Mucosa of descending colon (tissue), 3 donors: Measurements from ENCODE around the gene PTF1A. TPM values are rescaled to one million over a fixed set of nuclear protein-coding genes. Genes with fewer than 3 reads are reported as not detected.

Experiments used
- ATAC-seq: fragments of 200-7000 bp; cut with Tn5 transposase; one replicate; pipeline ENCODE4 v1.9.1; 2020; ENCODE audit warnings: mild to moderate bottlenecking, moderate library complexity
- DNase-seq, 3 donors: peaks; one replicate each; pipeline ENCODE4 v3.0.0-alpha.2; 2020
- H3K36me3 ChIP-seq: fragments of 200-600 bp; one replicate; pipeline ENCODE4 v1.8.0; 2021; ENCODE audit warnings: low read depth, mild to moderate bottlenecking
- H3K4me1 ChIP-seq: fragments of 200-600 bp; one replicate; pipeline ENCODE4 v1.8.0; 2021; ENCODE audit warnings: low read depth, mild to moderate bottlenecking
- H3K4me3 ChIP-seq: fragments of 200-600 bp; one replicate; pipeline ENCODE4 v1.8.0; 2021; ENCODE audit warnings: mild to moderate bottlenecking
- H3K9me3 ChIP-seq: fragments of 200-600 bp; one replicate; pipeline ENCODE4 v1.8.0; 2021; ENCODE audit warnings: mild to moderate bottlenecking
- CTCF ChIP-seq: fragments of 200-600 bp; IDR thresholded peaks from one replicate; pipeline ENCODE4 v1.8.0; 2022; ENCODE audit warnings: antibody characterized with exemption, mild to moderate bottlenecking
- intact Hi-C, 2 donors: fragments of 100-400 bp; cut with DNase I in 1 of 2; cut with micrococcal nuclease in 1 of 2; formaldehyde crosslinking; loops; one replicate each; pipeline versions ENCODE4 v1.11.0 to v1.11.1; 2022; cut with DNase I, micrococcal nuclease
- total RNA-seq, 3 donors: library from RNA; stranded (reverse); fragmentation: NEBNext Ultra II Directional in 2 of 3; extraction: Animal tissue kit (Norgen Biotek cat#: 25700) in 2 of 3; gene quantifications; one replicate each; pipeline versions ENCODE4 v1.2.1 to v1.2.4, GENCODE V29; 2021 to 2023
- donor health status: DM: no; HTN: no; CAD: no; lungs with moderate emphysema.
- donor health status: DM: no; HTN: no; CAD: no.
- donor health status: DM: no; HTN: yes; CAD: no.

PTF1A gene
- total RNA-seq, 3 donors from 2014 or later = not detected

GRCh38 chr10:23202779-23203178 lies 10.7 kb downstream of the PTF1A start:
- DNase-seq (no peak), ATAC-seq (no peak)
- Histone ChIP-seq H3K9me3 (no peaks in the 10 kb centered on the region), H3K36me3 (no peaks in the 10 kb centered on the region), H3K4me3 (no peak overlapping the region), H3K4me1 (no peaks in the 10 kb centered on the region)
- no peak for TF ChIP-seq CTCF
- intact Hi-C loops = no loop called here

GRCh38 chr10:23203369-23204325 lies 11.5 kb downstream of the PTF1A start:
- ATAC-seq (no peak), DNase-seq (no peak)
- no peak for TF ChIP-seq CTCF
- Histone ChIP-seq H3K36me3 (no peaks in the 10 kb centered on the region), H3K4me3 (no peak overlapping the region), H3K4me1 (no peaks in the 10 kb centered on the region), H3K9me3 (no peaks in the 10 kb centered on the region)
- intact Hi-C loops = no loop called here

GRCh38 chr10:23204773-23205172 lies 12.7 kb downstream of the PTF1A start:
- H3K4me3 ChIP-seq = no peak overlapping the region
- DNase-seq (no peak), ATAC-seq (no peak)
- TF ChIP-seq CTCF = no peak
- H3K9me3 ChIP-seq = no peaks in the 10 kb centered on the region
- intact Hi-C loops = no loop called here
- H3K4me1 ChIP-seq = no peaks in the 10 kb centered on the region
- no peaks in the 10 kb centered on the region for H3K36me3 ChIP-seq

- Histone ChIP-seq H3K4me1 (no peaks in the 10 kb centered on the region), H3K36me3 (no peaks in the 10 kb centered on the region), H3K4me3 (no peak overlapping the region), H3K9me3 (no peaks in the 10 kb centered on the region)
- intact Hi-C loops = no loop called here
- no peak for ATAC-seq
- no peak for DNase-seq
- TF ChIP-seq CTCF = no peak
Observed at GRCh38 chr10:23205972-23206642, 14.0 kb downstream of the PTF1A start.

- Histone ChIP-seq H3K4me3 (no peak overlapping the region), H3K9me3 (no peaks in the 10 kb centered on the region), H3K4me1 (no peaks in the 10 kb centered on the region), H3K36me3 (no peaks in the 10 kb centered on the region)
- no peak for TF ChIP-seq CTCF
- ATAC-seq = no peak
- intact Hi-C loops = no loop called here
- DNase-seq = no peak
Observed at GRCh38 chr10:23217471-23217870, 25.4 kb downstream of the PTF1A start.
